Activated naive CD4-positive, alpha-beta T cell treated with anti-CD3 and anti-CD28 coated beads for 36 hours (primary cell): ENCODE measurements around the gene WBP2NL. TPM values are rescaled to one million over a fixed set of nuclear protein-coding genes. Genes with fewer than 3 reads are reported as not detected.

Experiments
- total RNA-seq, 2 experiments: library from RNA; stranded (reverse); gene quantifications; one replicate each; pipeline ENCODE4 v1.2.3, GENCODE V29; 2021

WBP2NL gene
- total RNA-seq, 2 experiments from 2014 or later, result 0.50 to 0.74 TPM

Other genes starting within 250 kb of the WBP2NL start
- 10 to 100 TPM; 17.0 to 19.3 TPM for gene CCDC134, start 198.1 kb upstream of the WBP2NL start, total RNA-seq
- gene SREBF2, start 165.7 kb upstream of the WBP2NL start, total RNA-seq, result 100 to 1,000 TPM; 143 to 147 TPM
- 1 to 10 TPM; 1.7 to 1.8 TPM for gene SHISA8, start 83.7 kb upstream of the WBP2NL start, total RNA-seq
- gene TNFRSF13C, start 72.0 kb upstream of the WBP2NL start, total RNA-seq, result 1 to 10 TPM; 3.2 to 3.8 TPM
- gene CENPM, start 51.6 kb upstream of the WBP2NL start, total RNA-seq, result 100 to 1,000 TPM in 1 of 2 experiments, 10 to 100 TPM in 1; 95.4 to 110 TPM
- gene SEPTIN3, start 29.3 kb upstream of the WBP2NL start, total RNA-seq, result 1 to 10 TPM; 1.0 to 1.5 TPM
- gene NAGA, start 72.0 kb downstream of the WBP2NL start, total RNA-seq, result 10 to 100 TPM; 14.6 to 15.9 TPM
- gene PHETA2, start 75.5 kb downstream of the WBP2NL start, total RNA-seq, result under 1 TPM; 0.74 to 0.86 TPM
- 10 to 100 TPM; 50.2 to 56.2 TPM for gene SMDT1, start 80.9 kb downstream of the WBP2NL start, total RNA-seq
- gene NDUFA6, start 92.0 kb downstream of the WBP2NL start, total RNA-seq, result 100 to 1,000 TPM; 122 to 126 TPM
- gene CYP2D6, start 132.0 kb downstream of the WBP2NL start, total RNA-seq, result 1 to 10 TPM in 1 of 2 experiments, under 1 TPM in 1; 0.89 to 1.4 TPM